ENCODE data around the gene NTM.

The NTM gene

DNA sequence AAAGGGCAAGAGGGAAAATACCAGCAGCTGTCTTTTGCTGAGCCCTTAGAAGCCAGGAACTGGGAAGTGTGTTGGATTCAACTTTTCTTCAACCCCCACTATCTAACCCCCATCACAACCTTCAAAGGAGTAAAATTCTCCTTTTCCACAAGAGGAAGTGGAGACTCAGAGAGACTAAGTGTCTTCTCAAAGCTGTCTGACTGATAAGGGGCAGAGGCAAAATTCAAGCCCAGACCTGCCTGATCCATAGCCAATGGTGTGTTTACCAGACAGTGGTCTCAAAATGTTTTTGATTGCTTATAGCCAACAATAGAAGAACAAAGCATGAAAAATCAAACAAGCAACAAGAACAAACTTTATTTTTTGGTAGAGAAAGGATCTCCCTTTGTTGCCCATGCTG, 707.0 kb downstream of the NTM start:
- in situ Hi-C loops (cut with MboI; ENCODE audit: low sequenced_read_pairs), result no loop called here

DNA sequence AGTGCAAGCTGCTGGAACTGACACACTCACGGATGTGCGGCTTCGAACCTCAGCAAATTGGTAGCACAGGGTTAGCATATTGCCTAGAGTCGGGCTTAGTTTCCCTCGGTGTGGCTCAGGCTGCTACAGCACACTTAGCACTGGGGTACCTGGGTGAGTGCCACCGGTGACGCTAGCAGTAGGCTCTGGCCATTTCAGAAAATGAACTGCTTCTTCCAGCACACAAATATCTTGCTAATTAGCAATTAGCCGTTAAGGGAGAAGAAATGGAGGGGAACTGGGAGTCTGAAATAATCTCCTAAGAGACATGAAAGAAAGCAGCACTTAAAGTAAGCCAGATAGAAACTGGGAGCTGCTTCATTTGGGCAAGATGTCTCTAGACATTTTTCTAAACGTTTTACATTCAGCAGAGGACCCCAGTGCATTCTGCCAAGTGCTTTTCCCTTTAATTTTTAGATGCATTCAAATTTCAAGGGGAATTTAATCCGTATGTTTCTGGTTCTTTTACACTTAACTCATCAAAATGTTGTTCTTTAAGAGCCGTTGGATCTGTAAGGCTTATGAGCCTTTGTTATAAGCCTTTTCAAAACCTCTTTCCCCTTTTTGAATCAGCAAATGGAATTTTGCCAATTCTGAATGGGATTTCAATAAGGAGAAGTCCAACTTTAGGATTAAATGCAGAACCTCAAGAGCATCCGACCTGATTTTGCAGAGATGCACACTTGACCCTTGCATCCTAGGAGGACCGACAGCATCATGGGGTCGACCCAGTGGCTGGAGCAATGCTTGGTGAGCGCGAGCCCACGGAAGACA, 708.1 kb downstream of the NTM start:
- in situ Hi-C loops (cut with MboI; ENCODE audit: low sequenced_read_pairs), result no loop called here

DNA sequence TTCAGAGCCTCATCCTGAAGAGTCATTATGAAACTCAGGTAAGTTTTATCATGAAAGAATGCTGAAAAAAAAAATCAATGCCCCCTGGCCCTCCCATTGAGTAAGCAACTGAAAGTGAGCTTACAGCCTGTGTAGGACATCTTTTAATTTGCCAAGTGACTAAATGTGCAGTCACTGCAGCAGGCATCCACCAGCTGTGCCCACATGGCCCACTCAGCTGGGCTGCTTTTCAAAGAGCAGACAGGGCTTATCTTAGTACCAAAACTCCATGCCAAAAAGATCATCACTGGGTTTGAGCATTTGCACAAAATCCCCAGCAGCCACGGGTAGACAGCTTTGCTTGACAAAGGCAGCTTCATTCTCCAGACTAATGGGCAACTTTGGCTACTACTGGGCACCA, 709.7 kb downstream of the NTM start:
- in situ Hi-C loops (cut with MboI; ENCODE audit: low sequenced_read_pairs), result no loop called here

DNA sequence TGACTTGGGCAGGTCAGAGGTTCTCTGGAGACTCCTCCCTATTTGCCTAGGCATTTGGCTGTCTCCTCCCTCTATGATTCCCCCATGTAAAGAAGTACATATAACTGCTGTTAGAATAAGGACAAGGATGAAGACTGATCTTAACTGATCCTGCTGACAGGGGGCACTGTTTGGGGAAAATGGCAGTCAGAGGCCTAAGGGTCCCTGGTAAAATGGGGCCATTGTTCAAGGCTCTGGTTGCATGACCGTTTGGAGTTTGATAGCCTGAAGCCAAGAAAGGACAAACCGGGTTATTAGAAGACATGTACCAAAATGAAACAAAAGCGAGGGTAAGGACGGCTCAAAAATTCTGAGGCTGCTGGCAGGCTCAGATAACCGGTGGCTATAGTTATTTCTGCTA, 712.2 kb downstream of the NTM start:
- in situ Hi-C loops (cut with MboI; ENCODE audit: low sequenced_read_pairs), result no loop called here

DNA sequence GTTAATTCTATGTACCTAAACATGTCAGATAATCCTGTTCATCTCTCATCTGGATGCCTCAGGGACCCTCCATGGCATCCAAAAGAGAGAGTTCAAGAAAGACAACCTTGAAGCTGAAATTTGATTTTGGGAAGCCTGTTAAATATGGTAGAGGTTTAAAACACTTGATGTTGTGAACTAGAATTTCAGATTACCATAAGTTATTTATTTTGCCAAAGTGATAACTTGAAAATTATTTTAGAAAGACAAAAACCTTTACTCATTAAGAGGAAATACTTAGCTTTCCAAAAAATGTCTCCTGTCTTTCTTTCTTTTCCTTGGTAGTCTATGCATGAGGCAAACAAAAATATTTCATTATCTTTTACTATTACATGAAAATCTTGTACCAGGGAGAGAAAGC, 714.0 kb downstream of the NTM start:
- in situ Hi-C loops (cut with MboI; ENCODE audit: low sequenced_read_pairs), result no loop called here

DNA sequence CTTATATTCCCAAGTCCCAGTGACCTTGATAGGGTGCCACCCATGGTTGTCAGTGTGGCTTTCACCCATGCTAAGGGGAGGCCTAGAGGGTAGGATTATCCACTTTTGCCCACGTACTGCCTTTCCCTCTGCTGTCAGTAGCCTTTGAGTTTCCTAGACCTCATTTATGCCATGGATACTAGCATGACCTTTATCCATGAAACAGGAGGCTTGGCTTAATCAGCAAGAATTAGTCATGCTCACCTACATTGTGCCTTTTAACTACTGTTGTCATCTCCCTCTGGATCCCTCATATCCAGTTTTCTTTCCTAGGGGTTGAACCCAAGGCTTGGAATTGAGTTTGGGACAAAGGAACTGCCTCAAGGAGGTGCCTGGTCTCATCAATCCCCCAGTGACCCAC, 716.7 kb downstream of the NTM start:
- in situ Hi-C loops (cut with MboI; ENCODE audit: low sequenced_read_pairs), result no loop called here

DNA sequence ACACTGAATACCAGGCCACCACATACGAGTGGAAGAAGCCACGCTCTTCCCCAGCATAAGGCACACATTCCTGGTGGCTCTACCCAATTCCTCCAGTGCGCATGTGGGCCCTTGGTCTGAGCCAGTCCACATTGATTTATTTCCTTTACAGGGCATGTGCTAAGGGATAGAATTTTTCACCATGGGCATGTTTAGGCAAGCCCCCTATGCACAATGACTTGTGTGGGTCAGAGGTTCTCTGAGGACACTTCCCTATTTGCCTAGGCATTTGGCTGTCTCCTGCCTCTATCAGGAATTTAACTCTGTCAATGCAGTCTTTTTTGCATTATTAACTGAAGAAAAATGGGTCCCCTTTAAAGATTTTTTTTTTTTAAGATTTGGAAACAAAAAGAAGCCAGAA, 718.1 kb downstream of the NTM start:
- in situ Hi-C loops (cut with MboI; ENCODE audit: low sequenced_read_pairs), result no loop called here

DNA sequence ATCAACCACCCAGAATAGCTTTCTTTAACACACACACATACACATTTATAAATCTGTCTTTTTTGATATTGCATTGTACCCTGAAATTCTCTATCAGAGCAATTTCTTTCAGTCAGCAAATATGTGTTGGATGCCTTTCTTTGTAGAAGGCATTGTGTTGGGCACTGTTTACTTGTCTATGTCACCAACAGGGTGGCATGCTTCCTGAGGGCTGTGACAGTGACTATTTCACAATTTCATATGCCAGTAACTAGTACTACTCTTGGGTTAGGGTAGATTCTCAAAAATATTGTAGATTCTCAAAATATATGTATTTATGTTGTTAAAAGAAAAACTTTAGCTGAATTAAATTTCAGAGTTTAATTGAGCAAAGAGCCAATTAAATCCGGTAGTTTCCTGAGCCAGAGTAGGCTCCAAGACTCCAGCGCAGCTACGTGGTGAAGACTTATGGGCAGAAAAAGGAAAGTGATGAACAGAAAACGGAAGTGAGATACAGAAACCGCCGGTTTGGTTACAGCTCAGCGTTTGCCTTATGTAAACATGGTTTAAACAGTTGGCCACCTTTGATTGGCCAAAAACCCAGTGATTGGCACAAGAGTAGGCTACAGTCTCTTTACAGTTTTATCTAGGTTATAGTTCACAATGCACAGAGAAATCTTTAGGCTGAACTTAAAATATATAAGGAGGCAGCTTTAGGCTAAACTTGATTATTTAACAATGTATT, 723.3 kb downstream of the NTM start:
- in situ Hi-C loops (cut with MboI; ENCODE audit: low sequenced_read_pairs), result no loop called here

DNA sequence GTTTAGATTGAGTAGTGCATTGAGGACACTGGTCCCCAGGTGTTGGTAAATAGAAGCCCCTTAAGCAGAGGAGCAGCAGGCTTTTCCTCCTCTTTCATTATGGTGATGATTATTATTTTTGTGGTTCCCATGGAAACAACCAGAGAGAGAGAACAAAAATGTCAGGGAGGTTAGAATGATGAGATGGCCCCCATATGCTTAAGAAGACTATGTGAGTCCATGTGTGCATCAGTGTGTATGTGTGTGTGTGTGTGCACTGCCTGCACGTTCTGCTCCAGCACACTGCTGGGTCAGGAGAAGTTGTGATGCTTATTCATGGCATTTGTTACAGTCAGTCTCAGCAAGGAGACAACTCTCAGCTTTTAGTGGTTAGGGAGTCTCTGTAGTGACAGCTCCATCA, 724.2 kb downstream of the NTM start:
- in situ Hi-C loops (cut with MboI; ENCODE audit: low sequenced_read_pairs), result no loop called here

DNA sequence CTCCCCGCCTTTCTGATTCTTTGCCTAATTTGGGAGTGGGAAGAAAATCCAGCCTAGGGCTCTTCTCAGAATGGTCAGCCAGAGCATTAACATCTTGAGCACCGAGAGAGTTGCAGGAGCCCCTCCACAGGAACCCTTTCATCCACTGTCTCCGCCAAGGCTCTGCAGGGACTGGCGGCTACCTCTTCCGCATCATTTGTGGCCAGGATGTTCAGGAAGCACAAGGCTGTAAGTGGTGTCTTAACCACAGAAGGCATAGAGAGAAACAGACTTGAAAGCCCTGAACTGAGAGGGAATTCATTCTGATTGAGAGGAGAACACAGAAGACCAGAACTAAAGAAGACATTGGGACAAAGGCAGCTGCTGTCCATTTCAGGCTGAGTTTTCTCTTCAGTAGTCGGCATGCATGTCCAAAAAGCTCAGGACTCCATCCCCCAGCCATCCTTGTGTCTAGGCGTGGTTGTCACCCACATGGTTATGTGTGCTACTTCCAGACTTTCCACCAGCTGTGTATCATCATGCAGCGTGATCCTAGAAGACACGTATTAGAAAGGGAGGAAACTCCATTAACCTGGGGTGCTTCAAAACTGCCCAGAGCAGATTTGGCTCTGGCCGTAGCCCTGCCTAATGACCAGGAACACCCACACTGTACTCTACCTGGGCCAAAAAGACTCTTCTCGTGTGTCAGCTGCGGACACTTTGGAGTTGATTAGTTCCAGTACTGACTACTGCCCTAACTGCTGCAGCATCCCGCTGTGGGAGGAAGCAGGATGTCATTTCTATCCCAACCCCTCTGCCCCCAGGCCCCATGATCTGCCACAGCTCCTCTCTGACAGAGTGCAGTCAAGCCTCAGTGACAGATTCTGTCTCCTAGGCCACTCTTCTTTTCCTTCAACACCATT, 725.1 kb downstream of the NTM start:
- in situ Hi-C loops (cut with MboI; ENCODE audit: low sequenced_read_pairs), result no loop called here

DNA sequence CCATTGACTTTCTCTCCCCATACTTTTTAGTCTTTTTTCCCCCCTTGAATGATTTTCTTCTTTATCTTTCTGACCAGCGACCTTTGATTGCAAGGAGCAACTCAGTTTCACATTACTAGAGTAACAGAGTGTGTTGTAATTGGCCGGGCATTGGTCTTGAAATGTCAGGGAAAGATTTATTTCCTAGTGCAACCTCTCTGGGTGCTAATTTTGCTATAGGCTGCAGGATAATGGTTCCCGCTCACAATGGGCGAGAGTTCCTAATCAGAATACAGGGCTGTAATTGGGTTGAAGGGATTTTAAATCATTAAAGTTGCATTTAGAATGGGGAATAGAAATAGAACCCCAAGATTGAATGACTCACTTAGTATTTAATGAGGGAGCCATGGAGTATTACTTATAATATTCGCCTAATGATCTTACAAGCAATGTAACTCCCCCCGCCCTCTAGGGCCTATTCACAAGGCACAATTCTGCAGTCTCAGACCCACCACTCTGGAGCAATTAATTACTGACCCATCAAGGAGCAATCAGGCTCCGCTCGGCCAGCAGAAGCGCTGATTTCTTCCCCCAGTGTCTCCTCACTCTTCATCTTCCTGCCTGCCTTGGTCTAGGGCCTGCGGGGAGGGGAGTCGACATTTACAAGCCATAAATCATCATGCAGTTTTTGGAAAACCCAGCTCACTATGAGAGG, 725.9 kb downstream of the NTM start:
- in situ Hi-C loops (cut with MboI; ENCODE audit: low sequenced_read_pairs), result no loop called here

DNA sequence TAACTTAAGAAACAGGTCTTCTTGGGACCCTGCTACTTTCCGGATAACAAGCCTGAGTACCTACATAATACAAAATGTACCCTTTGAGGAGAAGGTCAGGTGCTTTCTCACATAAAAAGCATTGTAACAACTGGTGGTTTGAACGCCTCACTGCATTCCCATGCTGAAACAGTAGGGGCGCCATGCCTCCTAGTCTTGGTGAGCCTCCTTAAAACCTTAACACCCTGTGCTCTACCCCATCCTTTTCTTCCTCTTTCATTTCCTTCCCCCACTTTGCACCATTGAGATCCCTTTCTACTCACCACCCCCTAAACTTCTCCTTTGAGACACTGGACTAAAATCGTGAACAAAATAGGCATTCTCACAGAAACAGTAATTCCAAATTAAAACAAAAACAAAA, 729.3 kb downstream of the NTM start:
- in situ Hi-C loops (cut with MboI; ENCODE audit: low sequenced_read_pairs), result no loop called here

DNA sequence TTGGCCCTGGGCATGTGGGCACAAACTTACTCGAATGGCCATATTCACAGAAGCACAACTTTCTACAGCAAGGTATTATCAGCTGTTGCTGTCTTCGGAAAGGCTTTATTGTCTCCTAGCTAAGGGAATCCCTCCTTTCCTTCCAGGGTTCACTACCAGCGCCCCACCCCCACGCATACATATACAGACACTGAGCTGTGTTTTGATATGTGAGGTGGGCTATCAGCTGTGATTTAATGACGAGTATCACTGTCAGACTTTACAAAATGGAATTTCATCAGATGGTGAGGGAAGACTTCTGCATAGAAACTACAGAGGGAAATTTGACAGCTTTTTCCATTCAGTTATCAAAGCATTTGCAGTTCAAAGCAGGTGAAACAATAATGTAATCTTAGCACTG, 730.2 kb downstream of the NTM start:
- in situ Hi-C loops (cut with MboI; ENCODE audit: low sequenced_read_pairs), result no loop called here

DNA sequence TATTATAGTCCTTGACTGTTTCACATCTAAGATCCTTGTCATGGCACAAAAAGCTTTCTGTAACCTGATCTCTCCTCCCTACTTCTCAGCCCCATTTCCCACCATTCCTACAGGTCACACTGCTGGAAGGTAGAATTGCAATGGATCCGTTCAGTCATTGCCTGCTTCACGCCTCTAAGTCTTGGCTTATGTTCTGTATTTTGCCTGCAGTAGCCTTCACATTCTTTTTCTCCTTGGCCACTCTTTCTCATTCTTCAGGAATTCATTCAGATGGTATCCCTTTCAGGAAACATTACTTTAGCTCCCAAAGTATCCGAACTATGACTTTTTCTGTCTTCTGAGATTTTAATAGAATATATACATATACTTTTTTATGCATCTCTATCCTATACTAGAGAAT, 731.5 kb downstream of the NTM start:
- in situ Hi-C loops (cut with MboI; ENCODE audit: low sequenced_read_pairs), result no loop called here

DNA sequence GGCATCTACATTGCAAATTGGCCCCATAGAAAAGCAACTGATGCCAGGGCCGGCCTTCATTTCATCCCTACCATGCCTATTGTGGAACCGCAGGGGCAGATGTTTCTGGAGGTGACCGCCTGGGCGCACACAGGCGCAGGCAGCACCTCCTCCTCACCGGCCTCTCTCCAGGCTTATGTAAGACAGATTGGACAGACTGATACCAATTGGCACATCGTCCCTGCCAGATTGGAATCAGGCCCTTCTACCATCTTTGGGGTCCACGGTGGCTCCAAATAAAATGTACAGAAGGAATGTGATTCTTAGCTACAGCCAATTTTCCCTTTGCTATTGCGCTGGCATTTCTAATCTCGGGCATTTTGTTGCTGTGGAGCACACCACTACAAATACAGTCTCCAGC, 732.6 kb downstream of the NTM start:
- in situ Hi-C loops (cut with MboI; ENCODE audit: low sequenced_read_pairs), result no loop called here

DNA sequence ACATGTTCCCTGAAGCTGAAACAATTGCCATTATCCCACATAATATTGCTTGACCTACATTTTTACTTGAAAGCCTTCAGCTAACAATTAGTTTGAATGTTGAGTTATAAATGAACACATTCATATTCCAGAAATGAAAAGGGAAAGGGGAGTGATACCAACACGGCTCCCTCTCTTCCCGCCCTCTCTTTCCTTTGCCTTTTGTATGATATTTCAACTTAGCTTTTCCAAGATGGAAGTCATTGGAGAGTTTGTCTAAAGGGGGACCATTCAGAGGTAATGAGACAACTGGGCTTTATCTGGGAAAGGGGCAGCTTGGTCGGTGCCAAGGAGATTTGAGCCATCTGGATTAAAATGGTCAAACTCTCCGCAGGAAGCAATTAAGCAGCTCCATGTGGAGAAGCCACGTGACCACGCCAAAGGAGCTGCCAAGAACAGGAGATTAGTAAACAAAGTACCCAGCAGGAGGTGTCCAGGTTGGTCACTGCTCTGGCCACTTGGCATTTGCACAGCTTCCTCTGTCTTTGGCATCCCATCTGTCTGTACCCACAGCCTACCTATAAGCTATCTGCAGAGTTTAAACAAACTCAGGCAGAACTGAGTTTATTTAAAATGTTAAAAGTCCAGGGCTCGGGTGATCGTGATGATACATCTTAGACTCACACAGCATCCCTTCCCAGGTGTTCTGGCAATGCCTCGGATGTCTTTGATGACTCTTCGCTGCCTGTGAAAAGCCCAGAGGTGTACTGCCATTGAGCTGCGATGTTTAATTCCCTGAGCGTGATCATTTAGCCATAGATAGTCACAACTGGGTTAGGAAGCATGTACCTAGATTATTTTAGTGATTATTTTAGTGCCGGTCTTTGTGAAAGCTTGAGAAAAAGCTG, 735.9 kb downstream of the NTM start:
- in situ Hi-C loops (cut with MboI; ENCODE audit: low sequenced_read_pairs), result no loop called here

DNA sequence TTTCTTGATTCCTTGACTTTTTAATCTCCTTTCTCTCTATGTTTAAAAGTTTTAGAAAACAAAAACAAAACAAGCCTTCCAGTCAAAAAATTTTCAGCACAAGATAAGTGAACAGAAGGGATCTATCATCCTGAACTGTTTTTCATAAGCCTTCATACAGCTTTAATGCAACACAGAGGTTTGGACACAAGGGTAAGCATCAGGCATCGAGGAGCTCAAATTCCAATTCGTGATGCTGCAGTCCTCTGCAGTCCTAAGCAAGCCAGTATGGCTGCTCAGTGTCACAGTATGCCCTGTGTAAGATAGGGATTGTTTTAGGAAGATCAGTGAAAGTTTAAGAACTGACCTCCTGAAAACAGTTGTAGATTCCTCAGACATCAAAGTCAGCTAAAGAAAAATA, 740.9 kb downstream of the NTM start:
- in situ Hi-C loops (cut with MboI; ENCODE audit: low sequenced_read_pairs), result no loop called here

DNA sequence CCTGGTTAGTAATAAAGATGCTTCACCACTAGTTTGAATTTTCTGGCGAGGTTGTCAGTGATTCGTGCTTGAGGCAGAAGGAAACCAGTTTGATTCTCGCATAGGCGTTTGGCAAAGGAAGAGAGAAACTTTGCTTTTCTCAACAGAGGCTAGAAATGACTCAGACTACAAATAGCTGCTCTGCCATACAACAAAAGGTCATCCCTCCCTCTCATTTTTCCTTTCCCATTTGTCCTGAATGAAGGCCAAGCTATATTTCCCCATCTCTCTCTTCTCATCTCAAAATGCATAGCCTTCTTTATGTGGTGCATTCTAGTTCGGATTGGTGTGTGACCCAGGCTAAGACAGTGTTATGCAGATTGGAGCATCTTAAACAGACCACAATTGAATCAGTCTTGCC, 741.4 kb downstream of the NTM start:
- in situ Hi-C loops (cut with MboI; ENCODE audit: low sequenced_read_pairs), result no loop called here

DNA sequence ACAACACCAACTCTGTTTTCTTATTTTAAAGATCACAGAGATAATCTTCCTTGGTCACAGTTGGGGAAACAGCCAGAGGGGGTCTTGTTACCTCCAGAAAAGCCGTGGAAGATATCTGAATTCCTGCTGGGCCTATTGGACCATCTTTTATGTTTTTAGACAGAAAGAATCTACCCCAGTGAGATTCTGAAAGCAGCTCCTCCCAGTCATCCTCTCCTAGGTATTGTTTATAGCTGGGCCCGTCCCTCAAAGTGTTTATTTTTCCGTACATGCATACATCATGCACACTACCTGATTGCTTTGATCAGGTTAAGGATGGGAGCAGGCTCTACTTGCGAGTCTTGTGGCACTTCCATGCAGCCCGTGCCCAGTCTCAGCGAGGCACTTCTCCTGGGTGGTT, 742.4 kb downstream of the NTM start:
- in situ Hi-C loops (cut with MboI; ENCODE audit: low sequenced_read_pairs), result no loop called here

DNA sequence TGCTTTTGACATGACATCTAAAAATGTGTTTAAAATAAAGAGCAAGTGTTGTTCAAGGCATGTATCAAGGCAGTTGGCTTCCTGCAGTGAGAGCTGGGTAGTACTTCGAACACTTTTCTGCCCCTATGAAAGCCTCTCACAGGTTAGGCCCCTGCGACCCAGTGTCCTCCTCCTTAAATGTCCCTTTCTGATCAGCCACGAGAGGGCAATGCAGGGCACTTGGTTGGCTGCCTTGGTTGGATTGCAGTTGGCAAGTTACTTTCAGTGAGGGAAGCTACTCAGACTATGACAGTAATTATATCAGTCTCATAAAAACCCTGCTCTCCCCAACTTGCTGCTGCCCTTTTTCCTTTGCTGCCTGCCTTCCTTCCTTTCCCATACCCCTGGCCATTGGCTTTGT, 743.8 kb downstream of the NTM start:
- in situ Hi-C loops (cut with MboI; ENCODE audit: low sequenced_read_pairs), result no loop called here

All from HL-60/S4 (cell line).